ENCODE results near the gene SALL4.

SALL4 gene

GRCh38 chr20:51815383-51816076 is 13.2 kb upstream of the SALL4 start:
- Mint-ChIP-seq H3K27ac (peak overlapping the region; percentile 11), H3K36me3 (ENCODE audit: low read depth) (no peaks in the 10 kb centered on the region), H3K27me3 (ENCODE audit: low read depth, poor library complexity) (peaks cover 3% of the 10 kb centered on the region), H3K4me3 (no peak overlapping the region), H3K9me3 (no peaks in the 10 kb centered on the region), H3K4me1 (peaks cover 44% of the 10 kb centered on the region)
- TF ChIP-seq CTCF (IDR thresholded peaks at IDR 0.05), result no peak
- no peak for DNase-seq

GRCh38 chr20:51812861-51813260 is 10.5 kb upstream of the SALL4 start:
- H3K4me1 Mint-ChIP-seq, result peaks cover 54% of the 10 kb centered on the region
- no peak for DNase-seq
- H3K27ac Mint-ChIP-seq, result no peak overlapping the region
- TF ChIP-seq CTCF (IDR thresholded peaks at IDR 0.05), result no peak
- H3K4me3 Mint-ChIP-seq, result no peak overlapping the region
- no peaks in the 10 kb centered on the region for H3K9me3 Mint-ChIP-seq
- no peaks in the 10 kb centered on the region for H3K36me3 Mint-ChIP-seq (ENCODE audit: low read depth)
- H3K27me3 Mint-ChIP-seq (ENCODE audit: low read depth, poor library complexity), result no peaks in the 10 kb centered on the region

GRCh38 chr20:51811514-51812128 is 9.3 kb upstream of the SALL4 start:
- no peak overlapping the region for H3K4me3 Mint-ChIP-seq
- TF ChIP-seq CTCF (IDR thresholded peaks at IDR 0.05), result no peak
- H3K27me3 Mint-ChIP-seq (ENCODE audit: low read depth, poor library complexity), result no peaks in the 10 kb centered on the region
- peak overlapping the region; percentile 68 for H3K27ac Mint-ChIP-seq
- DNase-seq, result no peak
- H3K36me3 Mint-ChIP-seq (ENCODE audit: low read depth), result no peaks in the 10 kb centered on the region
- peaks cover 60% of the 10 kb centered on the region for H3K4me1 Mint-ChIP-seq
- H3K9me3 Mint-ChIP-seq, result no peaks in the 10 kb centered on the region

GRCh38 chr20:51811042-51811355 is 8.7 kb upstream of the SALL4 start:
- no peak for TF ChIP-seq CTCF (IDR thresholded peaks at IDR 0.05)
- Mint-ChIP-seq H3K27ac (no peak overlapping the region), H3K36me3 (ENCODE audit: low read depth) (no peaks in the 10 kb centered on the region), H3K9me3 (no peaks in the 10 kb centered on the region), H3K4me1 (peaks cover 62% of the 10 kb centered on the region), H3K27me3 (ENCODE audit: low read depth, poor library complexity) (no peaks in the 10 kb centered on the region), H3K4me3 (no peak overlapping the region)
- DNase-seq, result no peak

GRCh38 chr20:51810155-51811041 is 8.1 kb upstream of the SALL4 start:
- no peak for TF ChIP-seq CTCF (IDR thresholded peaks at IDR 0.05)
- no peaks in the 10 kb centered on the region for H3K36me3 Mint-ChIP-seq (ENCODE audit: low read depth)
- no peak overlapping the region for H3K4me3 Mint-ChIP-seq
- H3K27me3 Mint-ChIP-seq (ENCODE audit: low read depth, poor library complexity), result no peaks in the 10 kb centered on the region
- no peak overlapping the region for H3K27ac Mint-ChIP-seq
- no peak for DNase-seq
- H3K4me1 Mint-ChIP-seq, result peaks cover 60% of the 10 kb centered on the region
- no peaks in the 10 kb centered on the region for H3K9me3 Mint-ChIP-seq

Data from nephron progenitor cell (in vitro differentiated cells).